HG02763 (cell line): ENCODE data around the gene RCAN1.

ENCODE experiments used
- ATAC-seq: cut with Tn5 transposase; IDR thresholded peaks from one replicate; pipeline ENCODE4 v1.9.1; 2021; ENCODE audit warnings: mild to moderate bottlenecking, moderate library complexity; ENCODE audit not compliant: unreplicated experiment

Gene RCAN1

GRCh38 chr21:34602061-34602460 is 12.9 kb downstream of the RCAN1 start:
- no peak for ATAC-seq

- ATAC-seq, result no peak
Observed at GRCh38 chr21:34599534-34600101, 15.3 kb downstream of the RCAN1 start.

GRCh38 chr21:34598931-34599400 is 15.9 kb downstream of the RCAN1 start:
- ATAC-seq, result no peak

- ATAC-seq, result no peak
Observed at GRCh38 chr21:34597406-34597805, 17.5 kb downstream of the RCAN1 start.

- no peak for ATAC-seq
Observed at GRCh38 chr21:34596561-34597271, 18.2 kb downstream of the RCAN1 start.

DNA sequence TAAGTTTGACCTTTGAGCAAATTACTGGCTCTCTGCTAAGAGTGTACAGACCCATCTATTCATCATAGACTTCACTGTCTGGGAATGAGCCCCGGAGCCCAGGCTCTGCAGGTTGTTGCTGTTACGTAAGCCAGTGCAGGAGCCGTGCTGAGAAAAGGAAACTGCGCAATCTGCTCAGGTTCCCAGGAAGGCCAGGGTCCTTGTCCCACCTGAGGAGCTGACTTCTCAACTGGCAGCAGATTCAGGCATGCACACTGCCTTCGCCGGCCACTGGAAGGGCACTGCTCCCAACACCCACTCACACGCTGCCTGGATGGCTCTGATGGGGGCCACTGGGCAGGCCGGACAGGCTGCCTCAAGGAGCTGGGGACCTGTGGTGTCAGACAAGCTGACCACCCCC is 19.5 kb downstream of the RCAN1 start:
- no peak for ATAC-seq

- ATAC-seq, result no peak
Observed at GRCh38 chr21:34594566-34595234, 20.2 kb downstream of the RCAN1 start.

DNA sequence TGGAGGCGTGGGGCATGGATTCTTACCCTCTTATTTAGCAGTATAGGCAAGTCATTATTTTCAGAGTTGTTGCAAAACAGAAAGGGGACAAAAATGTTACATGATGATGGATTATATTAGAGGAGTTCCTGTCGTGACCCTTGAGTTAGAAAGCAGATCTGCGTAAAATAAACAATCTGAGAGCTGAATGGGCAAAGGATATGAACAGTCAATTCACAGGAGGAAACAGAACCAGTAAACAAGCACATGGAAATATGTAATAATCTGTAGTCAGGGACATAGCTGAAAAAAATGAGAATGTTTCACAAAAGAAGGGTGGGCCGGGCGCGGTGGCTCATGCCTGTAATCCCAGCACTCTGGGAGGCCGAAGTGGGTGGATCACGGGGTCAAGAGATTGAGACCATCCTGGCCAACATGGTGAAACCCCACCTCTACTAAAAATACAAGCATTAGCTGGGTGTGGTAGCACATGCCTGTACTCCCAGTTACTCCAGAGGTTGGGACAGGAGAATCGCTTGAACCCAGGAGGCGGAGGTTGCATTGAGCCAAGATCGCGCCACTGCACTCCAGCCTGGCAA is 20.9 kb downstream of the RCAN1 start:
- no peak for ATAC-seq

DNA sequence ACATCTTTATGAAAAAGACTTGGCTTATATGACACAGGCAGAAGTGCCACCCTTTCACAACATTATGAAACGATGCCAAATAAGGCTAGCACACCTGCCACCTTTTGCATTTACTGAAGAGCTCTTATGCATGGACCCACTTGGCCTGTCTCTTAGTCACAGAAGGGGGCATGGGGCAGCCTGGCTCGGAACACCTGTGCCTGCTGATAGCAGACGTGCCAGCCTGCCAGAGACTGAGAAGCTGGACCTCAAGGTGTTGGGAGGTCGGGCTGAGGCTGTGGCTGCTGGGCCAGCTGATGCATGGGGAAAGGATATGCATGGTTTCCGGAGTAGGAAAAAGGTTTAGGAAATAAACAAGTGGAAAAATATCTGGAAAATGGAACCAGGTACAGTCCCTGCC is 21.5 kb downstream of the RCAN1 start:
- ATAC-seq, result no peak

- no peak for ATAC-seq
Observed at GRCh38 chr21:34592120-34592955, 22.6 kb downstream of the RCAN1 start.

GRCh38 chr21:34590520-34590919 is 24.4 kb downstream of the RCAN1 start:
- ATAC-seq, result no peak

DNA sequence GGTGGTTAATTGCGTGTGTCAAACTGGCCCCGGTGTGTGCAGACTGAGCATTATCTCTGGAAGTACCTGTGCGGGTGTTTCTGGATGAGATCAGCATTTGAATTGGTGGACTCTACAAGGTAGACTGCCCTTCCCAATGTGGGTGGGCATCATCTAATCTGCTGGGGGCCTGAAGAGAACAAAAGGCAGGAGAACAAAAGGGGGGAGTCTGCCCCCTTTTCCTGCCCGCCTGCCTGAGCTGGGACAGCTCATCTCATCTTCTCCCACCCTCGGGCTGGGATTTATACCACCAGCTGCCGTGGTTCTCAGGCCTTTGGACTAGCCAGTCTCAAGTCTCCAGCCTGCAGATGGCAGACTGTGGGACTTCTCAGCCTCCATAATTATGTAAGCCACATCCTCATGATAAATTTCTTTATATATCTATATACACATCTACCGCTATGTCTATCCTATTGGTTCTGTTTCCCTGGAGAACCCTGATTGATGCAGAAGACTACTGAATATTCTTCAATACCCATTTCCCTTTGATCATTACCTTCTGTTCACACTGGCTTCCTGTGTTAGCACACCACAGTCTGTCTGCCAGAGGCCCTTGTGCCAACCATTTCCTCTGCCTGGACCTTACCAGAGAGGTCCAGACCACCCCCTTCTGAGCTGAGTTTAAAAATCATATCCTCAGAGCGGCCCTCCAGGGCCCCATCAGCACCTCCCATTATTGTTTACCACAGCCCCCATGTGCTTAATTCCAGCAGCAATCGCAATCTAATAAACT is 25.2 kb downstream of the RCAN1 start:
- no peak for ATAC-seq

DNA sequence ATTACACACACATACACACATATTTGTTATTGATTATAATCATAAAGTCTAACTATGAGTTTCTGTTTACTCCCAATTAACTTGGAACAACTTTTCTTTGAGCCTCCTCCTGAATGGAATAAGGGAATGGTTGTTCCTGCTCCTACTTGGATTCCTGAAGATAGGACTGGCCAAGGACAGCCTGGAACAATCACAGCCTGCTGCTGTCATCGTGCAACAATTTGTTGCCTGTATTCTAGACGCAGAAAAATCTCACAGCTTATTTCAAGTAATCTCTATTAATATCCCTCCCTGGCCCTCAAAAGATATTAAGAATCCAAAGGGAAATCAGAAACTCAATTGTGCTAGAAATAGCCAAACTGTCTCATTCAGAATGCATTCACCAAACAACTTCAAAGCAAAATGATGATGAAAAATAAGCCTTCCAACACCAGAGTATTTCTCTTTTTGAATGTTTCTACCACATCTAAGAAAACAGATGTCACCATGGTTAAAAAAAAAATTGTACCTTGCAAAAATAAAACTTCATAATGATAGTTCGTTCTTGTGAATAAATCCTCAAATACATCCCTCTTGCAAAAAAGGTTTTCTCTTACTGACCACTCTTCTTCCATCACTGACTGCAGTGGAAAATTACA is 30.9 kb downstream of the RCAN1 start:
- ATAC-seq, result no peak

DNA sequence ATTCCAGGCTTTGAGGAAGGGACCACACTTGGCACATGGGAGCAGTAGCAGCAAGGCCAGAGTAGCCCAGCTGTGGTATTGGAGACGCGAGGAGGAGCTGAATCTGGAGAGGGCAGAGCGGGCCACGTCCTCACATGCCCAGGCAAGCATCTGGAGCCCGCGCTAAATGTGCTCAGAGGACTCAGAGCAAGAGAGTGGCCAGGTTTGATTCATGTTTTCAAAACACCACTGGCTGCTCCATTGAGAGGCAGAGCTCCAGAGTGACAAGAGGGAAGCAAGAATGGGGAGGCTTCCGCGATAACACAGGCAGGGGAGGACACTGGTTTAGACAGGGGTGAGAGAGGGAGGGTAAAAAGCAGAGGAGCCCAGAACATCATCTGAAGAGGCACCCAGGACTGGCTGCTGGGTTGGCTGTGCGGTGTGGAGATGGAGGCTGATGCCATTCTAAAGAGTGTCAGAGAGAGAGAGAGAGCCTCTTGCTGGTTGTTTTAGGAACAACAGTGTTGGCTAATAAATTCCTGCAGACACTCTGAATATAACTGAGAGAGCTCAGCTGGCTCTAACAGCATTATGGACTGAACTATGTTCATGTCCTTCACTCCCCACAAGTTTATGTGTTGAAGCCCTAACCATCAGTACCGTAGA is 32.3 kb downstream of the RCAN1 start:
- no peak for ATAC-seq

- no peak for ATAC-seq
Observed at GRCh38 chr21:34580181-34580700, 34.7 kb downstream of the RCAN1 start.

DNA sequence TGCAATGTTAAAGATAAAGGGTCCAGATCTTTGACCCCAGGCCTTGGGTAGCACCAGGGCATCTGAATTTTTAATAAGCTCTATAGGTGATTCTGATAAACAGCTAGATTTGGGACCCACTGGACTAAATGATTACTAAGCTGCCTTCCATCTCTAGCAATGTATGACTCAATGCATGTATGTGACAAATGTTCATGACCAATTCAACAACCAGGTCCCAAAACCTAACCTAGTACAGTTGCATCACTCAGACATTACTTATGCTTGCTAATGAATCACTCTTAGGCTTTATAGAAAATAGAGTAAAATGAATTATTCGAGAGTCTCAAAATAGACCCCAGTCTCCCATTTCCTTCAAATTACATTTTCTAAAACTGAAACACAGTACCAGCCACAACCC is 35.5 kb downstream of the RCAN1 start:
- ATAC-seq, result no peak

- ATAC-seq, result no peak
Observed at GRCh38 chr21:34576041-34576511, 38.8 kb downstream of the RCAN1 start.

- ATAC-seq, result no peak
Observed at GRCh38 chr21:34574601-34575529, 40.0 kb downstream of the RCAN1 start.
